Stimulated activated CD4-positive, alpha-beta T cell treated with anti-CD3 and anti-CD28 coated beads, Interleukin-4, amount 100 ng/mL, for 24 hours (primary cell): Measurements from ENCODE around the gene PTPRJ.

ENCODE experiments used
- DNase-seq: peaks from one replicate; pipeline ENCODE4 v3.0.0-alpha.2; 2020

PTPRJ gene

DNA sequence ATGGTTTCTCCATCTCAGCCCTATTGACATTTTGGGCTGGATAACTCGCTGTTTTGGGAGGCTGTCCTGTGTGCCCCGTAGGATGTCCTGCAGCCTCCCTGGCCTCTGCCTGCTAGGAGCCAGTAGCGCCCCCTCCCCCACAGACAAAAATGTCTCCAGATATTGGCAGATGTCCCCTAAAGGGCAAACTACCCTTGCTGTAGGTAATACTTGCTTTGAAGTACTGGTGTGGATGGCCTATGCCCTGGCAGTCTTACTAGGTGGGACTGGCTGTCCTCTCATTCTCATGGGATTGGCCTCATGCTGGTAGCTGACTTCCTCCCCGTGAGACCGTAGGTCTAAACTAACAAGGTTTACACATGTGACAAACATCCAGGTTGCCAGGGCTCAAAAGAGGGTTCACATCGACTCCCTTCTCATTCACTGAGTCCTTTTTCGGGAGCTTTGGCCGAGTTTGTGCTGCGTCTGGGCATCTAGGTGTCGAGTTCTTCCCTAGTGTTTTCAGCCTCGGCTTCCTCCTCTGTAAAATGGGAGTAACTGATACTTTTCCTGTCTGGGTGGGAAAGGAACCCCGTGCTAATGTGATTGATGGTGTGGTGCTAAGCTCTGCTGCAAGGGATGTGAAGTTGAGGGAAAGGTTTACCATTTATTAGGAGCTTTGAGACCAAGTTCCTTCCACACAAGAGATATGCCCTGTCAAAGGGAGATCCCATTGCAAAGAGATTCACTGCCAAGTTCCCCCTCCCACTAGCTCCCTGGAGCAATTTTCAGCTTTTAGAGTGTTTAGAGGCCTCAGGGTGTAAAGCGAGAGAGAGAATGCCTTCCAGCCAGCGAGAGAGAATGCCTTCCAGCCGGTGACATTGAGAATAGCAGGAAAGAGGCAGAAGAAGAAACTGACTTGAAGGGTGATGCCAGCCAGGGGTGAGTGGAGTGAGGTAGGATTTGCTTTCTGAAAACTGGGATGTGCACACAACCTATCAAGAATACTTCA lies 17.0 kb downstream of the PTPRJ start:
- DNase-seq = no peak

DNA sequence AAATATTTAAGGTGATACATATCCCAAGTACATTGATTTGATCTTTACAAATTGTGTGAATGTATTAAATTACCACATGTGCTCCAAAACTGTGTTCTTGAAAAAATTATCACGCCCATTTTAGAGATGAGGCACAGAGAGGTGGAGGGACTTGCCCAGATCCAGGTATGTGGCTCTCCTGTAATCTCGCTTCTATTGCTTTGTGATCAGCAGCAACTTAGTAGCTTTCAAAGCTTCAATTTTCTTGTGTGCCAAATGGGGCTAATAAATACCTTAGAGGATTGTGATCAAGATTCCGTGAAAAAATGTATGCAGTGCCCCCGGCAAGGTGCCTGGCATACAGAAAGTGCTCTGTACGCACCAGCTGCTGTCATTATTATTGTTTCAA lies 18.0 kb downstream of the PTPRJ start:
- DNase-seq = no peak

DNA sequence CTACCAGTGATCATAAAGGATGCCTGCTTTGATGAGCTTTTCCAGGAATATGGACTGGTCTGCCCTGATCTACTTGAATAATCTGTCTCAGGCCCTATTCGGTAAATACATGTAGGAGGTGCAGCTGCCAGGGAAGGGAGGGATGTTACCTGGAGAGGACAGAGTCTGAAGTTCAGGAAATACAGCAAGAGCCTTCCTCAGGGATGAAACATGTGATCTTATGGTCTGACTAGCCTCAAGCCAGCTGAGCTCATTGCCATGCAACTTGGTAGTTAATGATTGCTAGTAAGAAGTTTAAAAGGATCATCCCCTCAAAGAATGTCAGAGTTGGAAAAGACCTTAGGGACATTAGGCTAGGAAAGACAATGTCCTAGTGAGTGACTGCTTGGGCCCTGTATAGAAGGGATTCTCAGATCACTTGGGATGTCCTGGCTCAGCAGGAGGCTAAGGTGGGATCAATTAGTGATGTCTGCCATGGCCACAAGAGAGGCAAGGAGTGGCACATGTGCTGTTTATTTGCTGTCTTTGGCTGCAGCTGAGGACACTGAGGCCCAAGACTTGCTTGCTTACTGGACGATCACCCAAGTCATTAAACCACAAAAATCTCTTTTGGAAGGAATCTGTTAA lies 18.5 kb downstream of the PTPRJ start:
- no peak for DNase-seq

DNA sequence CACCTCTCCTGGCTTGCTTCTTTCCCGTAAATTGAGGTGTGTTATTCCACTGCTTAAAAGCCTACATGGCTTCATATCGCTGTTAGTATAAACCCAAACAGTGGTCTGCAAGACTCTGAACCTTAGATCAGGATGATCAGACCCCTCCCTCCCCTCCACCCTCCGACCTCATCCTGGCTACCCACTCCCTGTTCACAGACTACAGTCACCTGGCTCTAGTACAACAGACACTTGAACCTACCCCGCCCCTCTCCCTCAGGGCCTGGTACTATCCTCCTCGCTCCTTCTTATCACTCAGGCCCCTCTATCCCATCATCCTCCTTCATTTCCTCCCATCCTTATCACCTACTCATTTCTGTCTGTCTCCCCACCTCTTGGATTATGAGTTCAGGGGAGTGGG lies 20.1 kb downstream of the PTPRJ start:
- DNase-seq = no peak

DNA sequence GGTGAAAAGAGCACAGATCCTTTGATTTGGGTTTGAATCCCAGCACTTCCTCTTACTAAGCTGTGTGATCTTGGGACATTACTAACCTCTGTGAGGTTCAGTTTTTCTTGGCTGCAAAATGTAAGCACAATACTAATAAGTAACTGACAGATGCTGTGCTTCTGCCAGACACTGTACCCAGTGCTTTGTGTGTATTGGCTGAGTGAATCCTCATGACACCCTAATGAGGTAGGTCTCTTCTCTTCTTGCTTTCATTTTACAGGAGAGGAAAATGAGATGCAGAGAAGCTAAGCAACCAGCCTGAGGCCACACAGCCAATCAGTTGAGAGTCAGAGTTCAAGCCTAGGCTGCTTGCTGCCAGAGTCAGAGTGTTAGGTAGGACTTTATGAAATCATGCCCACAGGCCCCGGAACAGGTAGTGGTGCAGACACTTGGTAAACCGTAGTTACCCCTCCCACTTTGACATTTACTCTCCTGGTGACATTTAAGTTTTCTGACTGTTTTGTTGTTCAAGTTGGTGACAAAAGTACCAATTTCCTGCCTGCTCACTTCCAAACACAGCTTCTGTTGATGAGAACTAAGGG lies 21.2 kb downstream of the PTPRJ start:
- peak; percentile 82 for DNase-seq

DNA sequence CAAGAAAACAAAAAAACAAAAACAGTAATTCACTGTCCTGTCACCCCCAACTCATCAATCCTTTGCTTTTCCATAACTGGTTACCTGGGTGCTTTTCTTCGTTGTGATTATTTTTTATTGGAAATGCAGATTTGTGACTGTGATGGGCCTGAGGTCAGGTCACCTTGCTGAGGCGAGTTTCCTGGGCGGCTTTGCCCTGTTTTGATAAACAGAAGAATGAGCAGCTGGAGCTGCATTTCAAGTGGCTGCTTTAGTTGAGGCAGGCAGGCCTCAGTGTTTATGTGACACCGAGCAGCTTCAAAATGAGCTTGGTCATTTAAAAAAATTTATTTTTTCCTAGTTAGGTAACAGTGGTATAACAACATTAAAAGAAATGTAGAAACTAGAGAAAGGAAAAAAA lies 22.2 kb downstream of the PTPRJ start:
- DNase-seq = no peak

DNA sequence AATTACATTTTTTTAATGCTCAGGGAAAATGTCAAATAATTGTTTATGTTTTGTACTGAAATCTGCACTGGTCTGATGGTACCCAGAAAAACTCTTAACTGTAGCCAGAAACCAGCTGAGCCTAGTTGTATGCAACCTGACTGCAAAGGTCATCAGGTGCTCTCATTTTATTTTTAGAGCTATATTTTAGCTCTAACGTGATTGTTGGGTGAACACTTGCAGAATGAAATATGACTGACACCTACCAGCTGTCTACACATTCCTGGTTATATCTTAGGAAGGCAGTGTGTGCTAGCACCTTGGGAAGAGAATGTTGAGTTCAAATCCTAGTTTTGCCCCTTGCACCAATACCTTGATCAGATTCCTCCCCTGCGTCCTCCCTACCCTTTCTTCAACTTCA lies 23.6 kb downstream of the PTPRJ start:
- no peak for DNase-seq

DNA sequence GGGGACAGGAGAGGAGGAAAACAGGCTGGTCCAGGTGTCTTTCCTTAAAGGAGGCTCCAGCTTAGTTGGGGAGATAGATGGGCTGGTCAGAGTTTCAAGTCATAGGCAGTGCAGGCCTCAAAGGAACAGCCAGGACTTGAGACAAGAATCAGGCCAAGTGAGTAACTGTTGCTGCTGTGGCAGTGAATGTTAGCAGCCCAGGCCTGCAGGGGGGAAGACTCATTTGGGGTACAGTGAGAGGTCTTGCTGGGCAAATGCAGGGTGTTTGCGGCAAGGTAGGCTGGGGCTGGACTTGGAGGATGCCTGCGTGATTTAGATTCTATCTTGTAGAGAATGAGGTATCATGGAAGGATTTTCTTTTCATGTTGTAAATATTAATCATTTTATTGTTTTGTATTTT lies 24.1 kb downstream of the PTPRJ start:
- DNase-seq = no peak

DNA sequence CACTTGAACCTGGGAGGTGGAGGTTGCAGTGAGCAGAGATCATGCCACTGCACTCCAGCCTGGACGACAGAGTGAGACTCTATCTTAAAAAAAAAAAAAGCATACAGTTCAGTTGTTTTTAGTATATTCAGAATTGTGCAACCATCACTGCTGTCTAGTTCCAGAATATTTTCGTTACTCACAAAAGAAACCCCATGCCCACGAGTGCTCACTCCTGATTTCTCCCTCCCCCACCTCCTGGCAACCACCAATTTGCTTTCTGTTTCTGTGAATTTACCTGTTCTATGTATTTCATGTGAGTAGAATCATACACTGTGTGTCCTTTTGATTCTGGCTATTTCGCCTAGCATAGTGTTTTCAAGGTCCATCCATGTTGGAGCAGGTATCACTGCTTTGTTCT lies 24.8 kb downstream of the PTPRJ start:
- DNase-seq = peak; percentile 75

DNA sequence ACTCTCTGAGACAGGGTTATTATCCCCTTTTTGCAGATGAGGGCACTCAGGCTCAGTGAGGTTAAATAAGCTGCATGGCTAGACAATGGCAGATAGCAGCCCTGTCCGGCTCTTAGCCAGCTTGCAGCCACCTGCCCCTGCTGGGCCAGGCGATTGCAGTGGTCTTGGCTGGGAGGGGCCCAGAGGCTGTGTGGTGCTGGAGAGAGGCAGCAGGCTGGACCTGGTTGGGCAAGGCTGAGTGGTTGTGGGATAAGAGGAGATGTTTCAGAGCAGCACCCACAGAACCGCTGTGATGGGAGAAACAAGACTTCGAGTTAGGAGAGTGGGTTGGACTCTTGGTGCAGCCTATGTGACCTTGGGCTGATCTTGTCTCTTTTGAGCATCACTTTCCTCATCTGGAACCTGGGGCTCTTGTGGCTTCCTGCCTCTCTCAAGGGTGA lies 25.5 kb downstream of the PTPRJ start:
- peak; percentile 48 for DNase-seq

DNA sequence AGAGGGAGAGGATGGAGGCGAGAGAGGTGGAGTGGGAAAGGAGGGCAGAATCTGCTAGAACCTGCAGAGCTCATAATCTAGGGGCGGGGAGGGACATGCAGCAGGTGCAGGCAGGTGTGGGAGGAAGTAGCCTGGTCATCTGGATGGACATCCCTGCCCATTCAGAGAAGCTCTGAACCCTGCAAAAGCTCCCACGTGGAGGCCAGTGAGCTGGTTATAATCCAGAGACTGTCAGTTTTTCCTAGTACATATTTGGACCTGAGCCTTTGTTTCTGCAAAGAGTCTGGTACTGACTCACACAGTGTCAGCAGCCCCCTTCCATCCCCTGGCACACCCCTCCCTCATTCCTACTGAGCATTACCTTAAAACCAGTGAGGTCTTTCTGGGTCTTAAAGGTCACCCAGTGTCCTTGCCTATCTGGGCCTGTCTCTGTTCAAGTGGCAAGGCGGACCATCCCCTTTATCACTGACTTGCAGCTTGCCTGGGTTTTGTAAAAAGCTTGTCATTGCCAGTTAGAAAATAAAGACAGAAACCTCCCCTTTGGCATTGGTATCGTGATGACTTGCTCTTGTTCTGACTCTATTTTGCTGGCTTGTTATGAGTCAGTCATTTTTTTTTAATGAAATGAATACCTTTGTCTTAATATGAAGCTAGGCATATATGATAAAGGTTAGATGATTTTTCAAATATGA lies 26.1 kb downstream of the PTPRJ start:
- DNase-seq = peak; percentile 68

DNA sequence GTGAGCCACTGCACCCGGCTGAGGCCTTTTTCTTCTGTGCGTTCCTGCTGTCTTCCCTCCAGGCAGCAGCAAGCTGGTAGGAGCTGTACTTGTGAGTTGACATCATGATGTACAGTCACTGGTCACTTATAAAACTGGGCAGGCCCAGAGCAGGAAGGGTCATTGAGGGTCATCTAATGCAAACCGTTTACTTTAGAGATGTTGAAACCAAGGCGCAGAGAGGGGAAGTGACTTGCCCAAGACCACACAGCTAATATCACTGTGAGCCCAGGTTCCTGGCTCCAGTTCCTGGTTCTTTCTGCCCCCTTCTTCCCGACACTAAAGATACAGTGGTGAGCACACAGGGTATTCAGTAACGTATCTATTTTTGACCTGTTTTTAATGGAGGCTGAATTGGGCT lies 27.3 kb downstream of the PTPRJ start:
- DNase-seq = no peak

DNA sequence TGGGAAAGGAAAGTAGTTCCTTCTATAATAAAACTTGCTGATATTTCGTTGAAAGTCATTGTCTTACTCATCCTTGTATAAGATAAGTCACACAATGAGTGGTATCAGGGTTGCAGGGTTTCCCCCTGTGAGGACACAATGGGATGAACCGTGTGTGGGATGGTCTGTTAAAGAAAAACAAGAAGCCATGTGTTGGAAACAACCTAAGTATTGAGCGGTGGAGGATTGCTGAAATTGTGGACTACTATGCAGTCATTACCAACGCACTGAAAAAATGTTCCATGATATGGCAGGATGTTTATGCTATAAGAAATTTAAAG lies 28.6 kb downstream of the PTPRJ start:
- DNase-seq = peak; percentile 86

DNA sequence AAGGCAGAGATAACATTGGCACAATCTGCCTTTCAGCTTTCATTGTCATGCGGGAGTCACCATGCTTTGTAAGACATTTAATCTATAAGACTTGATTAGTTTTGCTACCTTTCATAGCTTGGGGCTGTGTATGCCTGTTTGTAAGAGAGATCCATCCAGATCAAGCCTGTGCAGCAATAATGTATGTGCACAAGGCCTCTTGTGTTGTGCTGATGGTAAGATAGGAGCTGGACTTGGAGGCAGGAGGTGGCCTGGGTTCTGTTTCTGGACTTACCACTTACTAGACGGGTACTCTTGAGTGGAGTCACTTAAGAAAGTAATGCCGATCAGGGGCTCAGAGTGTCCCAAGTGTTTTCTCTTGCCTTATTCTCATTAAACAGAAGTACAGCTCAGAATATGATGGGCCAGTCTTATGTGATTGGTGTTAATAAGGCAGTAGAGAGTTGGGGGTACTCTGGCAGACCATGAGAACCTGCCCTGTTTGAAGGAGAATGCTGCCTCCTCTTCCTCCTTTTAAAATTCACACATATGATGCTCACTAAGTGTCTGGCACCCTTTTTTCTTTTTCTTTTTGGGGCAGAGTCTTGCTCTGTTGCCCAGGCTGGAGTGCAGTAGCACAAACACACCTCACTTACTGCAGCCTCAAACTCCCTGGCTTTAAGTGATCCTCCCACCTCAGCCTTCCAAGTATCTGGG lies 30.9 kb downstream of the PTPRJ start:
- DNase-seq = no peak

DNA sequence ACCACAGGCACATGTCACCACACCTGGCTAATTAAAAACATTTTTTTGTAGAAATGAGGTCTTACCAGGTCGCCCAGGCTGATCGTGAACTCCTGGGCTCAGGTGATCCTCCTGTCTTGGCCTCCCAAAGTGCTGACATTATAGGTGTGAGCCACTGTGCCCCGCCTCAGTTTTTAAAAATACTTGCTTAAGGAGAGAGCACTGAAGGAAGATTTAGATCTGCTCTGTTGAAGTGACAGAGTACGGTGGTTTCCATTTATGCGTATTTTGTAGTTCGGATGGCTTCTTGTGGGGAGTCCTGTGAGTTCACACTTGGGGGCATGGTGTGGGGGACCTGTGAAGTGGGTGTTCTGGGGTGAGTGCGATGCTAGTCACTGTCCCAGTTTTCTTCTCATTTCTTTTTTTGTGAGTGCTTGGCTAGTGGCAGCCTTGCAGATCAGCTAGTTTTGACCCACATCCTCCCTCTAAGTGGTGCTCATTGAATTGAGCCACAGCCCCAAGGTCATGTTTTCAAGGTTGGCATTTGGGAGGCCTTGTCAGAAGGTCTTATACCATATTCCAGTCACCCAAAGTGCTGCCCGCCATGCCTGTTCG lies 31.5 kb downstream of the PTPRJ start:
- DNase-seq = peak; percentile 71

DNA sequence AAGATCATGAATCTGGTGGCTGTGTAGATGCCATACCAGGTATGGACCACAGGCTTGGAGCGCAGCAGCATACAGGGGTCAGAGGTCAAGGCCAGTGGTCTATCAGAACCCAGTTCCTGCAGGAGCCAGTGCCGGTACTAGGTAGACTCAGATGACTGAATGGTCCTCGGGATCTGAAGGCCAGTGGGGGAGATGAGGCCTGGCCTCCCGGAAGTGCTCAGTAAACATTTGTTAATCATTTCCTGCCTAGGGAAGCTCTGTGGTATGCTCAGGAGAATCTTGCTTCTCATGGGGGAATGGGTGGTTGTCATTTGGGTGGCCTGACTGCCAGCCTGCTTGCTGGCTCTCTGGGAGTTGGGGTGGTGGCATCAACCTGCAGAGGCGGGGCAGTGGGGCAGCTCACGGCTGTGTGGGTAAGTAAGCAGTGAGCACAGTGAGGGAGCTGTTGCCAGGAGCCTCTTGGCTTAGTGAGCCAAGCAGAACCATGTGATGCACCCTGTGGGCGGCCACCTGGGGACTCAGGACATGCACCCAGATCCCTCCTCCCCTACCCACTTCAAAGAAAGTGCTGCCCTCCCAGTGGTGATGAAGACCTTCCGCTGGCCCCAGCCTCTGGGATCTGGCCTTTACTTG lies 33.0 kb downstream of the PTPRJ start:
- peak; percentile 51 for DNase-seq

DNA sequence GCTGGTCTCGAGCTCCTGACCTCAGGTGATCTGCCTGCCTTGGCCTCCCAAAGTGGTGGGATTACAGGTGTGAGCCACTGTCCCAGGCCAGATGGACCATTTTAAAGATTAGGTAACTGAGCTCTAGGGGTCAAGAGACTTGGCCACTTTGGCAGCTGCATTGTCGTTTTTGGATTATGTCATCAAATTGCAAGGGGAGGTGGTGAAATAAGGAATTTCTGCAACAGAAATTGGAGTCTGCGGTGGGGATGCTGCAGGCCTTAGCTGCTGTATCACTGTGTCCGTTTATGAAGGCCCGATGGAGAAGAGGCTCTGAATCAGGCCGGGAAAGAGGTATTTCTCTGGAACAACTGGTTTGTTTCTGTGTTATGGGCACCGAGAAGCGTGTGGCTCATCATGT lies 34.6 kb downstream of the PTPRJ start:
- no peak for DNase-seq

DNA sequence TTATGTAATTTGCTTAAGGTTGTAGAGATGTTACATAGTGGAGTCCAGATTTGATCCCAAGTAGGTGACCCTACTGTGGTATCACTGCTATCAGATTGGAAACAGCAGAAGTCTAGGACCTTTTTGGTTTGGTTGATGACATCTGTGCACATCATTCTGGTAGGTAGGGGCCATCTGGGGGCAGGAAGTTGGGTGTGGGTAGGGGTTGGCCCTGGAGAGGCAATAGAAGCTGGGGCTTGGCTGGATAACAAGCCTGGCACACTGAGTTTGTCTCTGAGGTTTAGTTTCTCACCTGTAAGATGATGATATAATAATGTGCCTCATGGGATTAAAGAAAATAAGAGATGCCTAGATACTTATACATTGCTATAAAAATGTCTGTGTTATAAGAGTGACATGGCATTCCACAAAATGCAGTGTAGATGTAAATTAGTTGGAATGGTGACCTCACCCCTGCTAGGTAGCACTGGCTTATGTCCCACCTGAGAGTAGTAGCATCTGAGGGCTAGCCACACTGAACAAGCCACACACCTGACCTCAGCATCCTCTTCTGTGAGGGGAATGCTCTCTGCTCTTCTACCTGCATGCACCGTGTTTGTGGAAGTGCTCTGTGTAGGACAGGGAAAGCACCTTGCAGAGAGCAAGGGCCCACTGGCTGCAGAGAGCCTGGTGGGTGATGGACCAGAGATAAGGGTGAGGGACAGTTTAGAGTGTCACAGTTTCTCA lies 36.9 kb downstream of the PTPRJ start:
- peak; percentile 54 for DNase-seq

DNA sequence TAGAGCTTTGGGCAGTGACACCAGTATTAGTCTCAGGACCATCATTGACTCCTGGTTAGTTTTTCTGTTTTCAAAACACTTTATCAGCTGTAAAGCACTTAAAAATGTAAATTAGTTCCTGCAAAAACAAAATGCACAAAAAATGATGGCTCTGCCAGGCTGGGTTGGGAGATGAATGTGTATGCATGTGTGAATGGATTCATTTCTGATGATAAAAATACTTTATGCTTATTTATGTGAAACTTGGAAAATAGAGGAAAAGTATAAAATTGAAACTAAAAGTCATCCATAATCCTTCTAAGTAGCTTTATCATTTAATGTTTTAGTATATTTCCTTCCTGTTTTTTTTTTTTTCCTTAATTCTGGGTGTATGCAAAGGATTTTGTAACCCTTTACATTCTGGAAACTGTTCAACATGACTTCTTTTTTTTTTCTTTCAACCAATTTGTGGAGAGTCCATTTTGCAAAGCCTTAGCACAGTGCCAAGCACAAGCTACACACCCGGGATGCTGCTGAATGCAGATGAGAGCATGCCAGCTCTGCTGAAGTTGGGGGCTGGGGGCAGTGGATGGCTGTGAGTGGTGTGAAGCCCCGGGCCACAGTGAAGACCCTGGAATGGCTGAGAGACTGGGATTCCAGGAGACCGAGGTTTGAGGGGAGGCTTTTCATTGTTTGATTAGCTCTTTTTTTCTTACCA lies 37.6 kb downstream of the PTPRJ start:
- no peak for DNase-seq

DNA sequence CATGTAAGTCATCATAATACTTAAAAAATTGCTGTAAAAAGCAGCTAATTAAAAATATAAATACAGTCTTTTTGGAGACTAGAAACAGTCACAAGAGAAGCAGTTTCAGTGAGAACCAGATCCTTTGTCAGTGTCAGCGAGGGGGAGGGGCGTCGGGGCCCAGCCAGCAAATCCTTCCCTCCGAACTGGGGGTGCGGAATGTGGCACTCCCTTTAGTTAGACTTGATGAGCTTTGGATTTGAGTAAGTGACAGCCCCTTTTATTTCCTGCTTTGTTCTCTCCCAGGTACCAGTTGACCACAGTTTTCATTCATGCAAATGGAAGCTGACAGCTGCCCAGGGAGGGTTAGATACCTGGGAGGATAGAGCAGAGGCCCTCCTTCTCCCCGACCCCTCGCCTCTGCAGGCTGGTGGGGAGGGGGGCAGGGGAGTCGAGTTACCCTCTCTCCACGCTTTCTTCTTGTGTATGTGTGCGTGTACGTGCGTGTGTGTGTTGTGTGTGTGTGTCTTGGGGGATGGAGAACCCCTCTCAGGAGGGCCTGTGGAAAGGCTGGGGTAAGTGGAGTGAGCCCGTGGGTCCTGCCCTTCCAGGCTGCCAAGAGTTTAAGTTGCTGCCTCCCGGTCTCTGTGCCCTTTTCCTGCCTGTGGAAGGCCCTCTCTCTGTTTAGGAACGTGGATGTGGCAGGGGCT lies 38.3 kb downstream of the PTPRJ start:
- DNase-seq = no peak
